WTC11 (cell line): Measurements from ENCODE around the gene OR4X1. TPM values are rescaled to one million over a fixed set of nuclear protein-coding genes. Genes with fewer than 3 reads are reported as not detected.

Experiments
- ATAC-seq: fragments of 200-7000 bp; cut with Tn5 transposase; 2 replicates; pipeline ENCODE4 v1.10.0; 2021; ENCODE audit warnings: mild to moderate bottlenecking, moderate library complexity
- Bru-seq: library from RNA; stranded (reverse); fragments of 400-500 nt; gene quantifications from one replicate; lab custom pipeline; 2021; lab: Mats Ljungman, UMichigan
- CTCF ChIA-PET: fragments of 300-600 bp; sonication (Branson Sonifier 250); formaldehyde crosslinking; loops from one replicate; lab custom pipeline; 2021; ENCODE audit warnings: antibody characterized with exemption; lab: Charles Lee
- POLR2A ChIA-PET: fragments of 350-600 bp; sonication (Branson Sonifier 250); formaldehyde crosslinking; loops from one replicate; lab custom pipeline; 2021; ENCODE audit warnings: antibody characterized with exemption; lab: Charles Lee
- DNase-seq: peaks from one replicate; pipeline ENCODE4 v3.0.0; 2021; ENCODE audit warnings: low spot score
- H3K27ac Mint-ChIP-seq: 2 replicates; pipeline ENCODE4 v1.8.0; 2021; ENCODE audit warnings: mixed read lengths
- H3K27me3 Mint-ChIP-seq: 2 replicates; pipeline ENCODE4 v1.8.0; 2021; ENCODE audit warnings: low read depth, mild to moderate bottlenecking, moderate library complexity, mixed read lengths
- H3K36me3 Mint-ChIP-seq: 2 replicates; pipeline ENCODE4 v1.8.0; 2021; ENCODE audit warnings: mixed read lengths
- H3K4me1 Mint-ChIP-seq: 2 replicates; pipeline ENCODE4 v1.8.0; 2022; ENCODE audit warnings: mixed read lengths
- H3K4me3 Mint-ChIP-seq: 2 replicates; pipeline ENCODE4 v1.8.0; 2021; ENCODE audit warnings: mild to moderate bottlenecking, moderate library complexity, mixed read lengths
- H3K9me3 Mint-ChIP-seq: 2 replicates; pipeline ENCODE4 v1.8.0; 2021; ENCODE audit warnings: mixed read lengths
- AR ChIP-seq: fragments of 250-450 bp; sonication (Bioruptor Pico); IDR thresholded peaks from 2 replicates; pipeline ENCODE4 v1.9.0; 2021; ENCODE audit warnings: mild to moderate bottlenecking
- ARID4B ChIP-seq: sonication (generic); formaldehyde crosslinking; IDR thresholded peaks from 2 replicates; pipeline ENCODE4 v1.8.0; 2023; ENCODE audit warnings: missing genetic modification reagents, mild to moderate bottlenecking, borderline replicate concordance
- ATF6 ChIP-seq: sonication (generic); formaldehyde crosslinking; IDR thresholded peaks from 2 replicates; pipeline ENCODE4 v1.8.1; 2023; ENCODE audit warnings: mild to moderate bottlenecking, missing genetic modification reagents
- CBFB ChIP-seq: sonication (generic); formaldehyde crosslinking; IDR thresholded peaks from 2 replicates; pipeline ENCODE4 v1.8.1; 2022; ENCODE audit warnings: mild to moderate bottlenecking, low read depth, missing genetic modification reagents
- CDX4 ChIP-seq: fragments of 250-450 bp; sonication (Bioruptor Pico); IDR thresholded peaks from 2 replicates; pipeline ENCODE4 v1.9.0; 2021; ENCODE audit warnings: moderate library complexity, mild to moderate bottlenecking, inconsistent platforms, borderline replicate concordance
- CREB1 ChIP-seq: sonication (generic); formaldehyde crosslinking; IDR thresholded peaks from 2 replicates; pipeline ENCODE4 v1.8.0; 2023; ENCODE audit warnings: mild to moderate bottlenecking, missing genetic modification reagents
- CREM ChIP-seq: sonication (generic); formaldehyde crosslinking; IDR thresholded peaks from 2 replicates; pipeline ENCODE4 v1.8.1; 2022; ENCODE audit warnings: mild to moderate bottlenecking, missing genetic modification reagents, moderate library complexity
- ETV6 ChIP-seq: sonication (generic); formaldehyde crosslinking; IDR thresholded peaks from 2 replicates; pipeline ENCODE4 v1.8.1; 2022; ENCODE audit warnings: mild to moderate bottlenecking, missing genetic modification reagents
- HMGA2 ChIP-seq: fragments of 250-450 bp; sonication (Bioruptor Pico); IDR thresholded peaks from 2 replicates; pipeline ENCODE4 v1.4.0; 2021; ENCODE audit warnings: mild to moderate bottlenecking, moderate library complexity
- IRF2 ChIP-seq: sonication (generic); formaldehyde crosslinking; IDR thresholded peaks from 2 replicates; pipeline ENCODE4 v1.8.0; 2022; ENCODE audit warnings: low read depth, missing genetic modification reagents, borderline replicate concordance
- MYBL2 ChIP-seq: sonication (generic); formaldehyde crosslinking; IDR thresholded peaks from 2 replicates; pipeline ENCODE4 v1.8.1; 2023; ENCODE audit warnings: mild to moderate bottlenecking, moderate library complexity, missing genetic modification reagents
- OVOL2 ChIP-seq: fragments of 250-450 bp; sonication (Bioruptor Pico); IDR thresholded peaks from 2 replicates; pipeline ENCODE4 v1.9.0; 2021; ENCODE audit warnings: mild to moderate bottlenecking, borderline replicate concordance
- ZBTB21 ChIP-seq: sonication (generic); formaldehyde crosslinking; IDR thresholded peaks from 2 replicates; pipeline ENCODE4 v1.8.1; 2023; ENCODE audit warnings: mild to moderate bottlenecking, missing genetic modification reagents, borderline replicate concordance
- long read RNA-seq, 3 experiments: library from RNA in 1 of 3; library from capped mRNA in 1 of 3; library from polyadenylated mRNA in 1 of 3; unstranded in 2 of 3; stranded (forward) in 1 of 3; transcript quantifications; one replicate each; pipeline ENCODE4 v2.0.0, GENCODE V29; 2021
- total RNA-seq: library from RNA; stranded (reverse); gene quantifications from 3 replicates; pipeline ENCODE4 v1.2.3, GENCODE V29; 2021
- TF ChIP-seq, protein P1 (sequence below): sonication (generic); formaldehyde crosslinking; IDR thresholded peaks from 2 replicates; pipeline ENCODE4 v1.8.1; 2022; ENCODE audit warnings: low read depth, mild to moderate bottlenecking, moderate library complexity, missing genetic modification reagents, borderline replicate concordance
- TF ChIP-seq, protein P2 (sequence below): sonication (generic); formaldehyde crosslinking; IDR thresholded peaks from 2 replicates; pipeline ENCODE4 v1.8.0; 2023; ENCODE audit warnings: mild to moderate bottlenecking, missing genetic modification reagents
- TF ChIP-seq, protein P3 (sequence below): sonication (generic); formaldehyde crosslinking; conservative IDR thresholded peaks from 2 replicates; pipeline ENCODE4 v1.8.1; 2022; ENCODE audit warnings: mild to moderate bottlenecking, missing genetic modification reagents
- TF ChIP-seq, protein P4 (sequence below): fragments of 250-450 bp; sonication (Bioruptor Pico); IDR thresholded peaks from 2 replicates; pipeline ENCODE4 v2.1.2; 2022; ENCODE audit warnings: mild to moderate bottlenecking, moderate library complexity

OR4X1 gene, protein sequence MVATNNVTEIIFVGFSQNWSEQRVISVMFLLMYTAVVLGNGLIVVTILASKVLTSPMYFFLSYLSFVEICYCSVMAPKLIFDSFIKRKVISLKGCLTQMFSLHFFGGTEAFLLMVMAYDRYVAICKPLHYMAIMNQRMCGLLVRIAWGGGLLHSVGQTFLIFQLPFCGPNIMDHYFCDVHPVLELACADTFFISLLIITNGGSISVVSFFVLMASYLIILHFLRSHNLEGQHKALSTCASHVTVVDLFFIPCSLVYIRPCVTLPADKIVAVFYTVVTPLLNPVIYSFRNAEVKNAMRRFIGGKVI
- total RNA-seq (not detected in 3 replicates), Bru-seq, nascent RNA (not detected)
- long read RNA-seq, experiment 1: 0 reads
- long read RNA-seq, experiment 2: 0 reads
- long read RNA-seq, experiment 3: 0 reads

- no peak within 1 kb of the TSS for H3K4me3 Mint-ChIP-seq
- TF ChIP-seq AR (CRISPR knock-in tag) (no peak), ARID4B (CRISPR knock-in tag) (no peak), CBFB (no peak), CREM (CRISPR knock-in tag) (no peak), IRF2 (CRISPR knock-in tag) (no peak)
- TF ChIP-seq, protein P1, sequence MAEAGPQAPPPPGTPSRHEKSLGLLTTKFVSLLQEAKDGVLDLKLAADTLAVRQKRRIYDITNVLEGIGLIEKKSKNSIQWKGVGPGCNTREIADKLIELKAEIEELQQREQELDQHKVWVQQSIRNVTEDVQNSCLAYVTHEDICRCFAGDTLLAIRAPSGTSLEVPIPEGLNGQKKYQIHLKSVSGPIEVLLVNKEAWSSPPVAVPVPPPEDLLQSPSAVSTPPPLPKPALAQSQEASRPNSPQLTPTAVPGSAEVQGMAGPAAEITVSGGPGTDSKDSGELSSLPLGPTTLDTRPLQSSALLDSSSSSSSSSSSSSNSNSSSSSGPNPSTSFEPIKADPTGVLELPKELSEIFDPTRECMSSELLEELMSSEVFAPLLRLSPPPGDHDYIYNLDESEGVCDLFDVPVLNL (CRISPR knock-in tag): no peak
- TF ChIP-seq, protein P2, sequence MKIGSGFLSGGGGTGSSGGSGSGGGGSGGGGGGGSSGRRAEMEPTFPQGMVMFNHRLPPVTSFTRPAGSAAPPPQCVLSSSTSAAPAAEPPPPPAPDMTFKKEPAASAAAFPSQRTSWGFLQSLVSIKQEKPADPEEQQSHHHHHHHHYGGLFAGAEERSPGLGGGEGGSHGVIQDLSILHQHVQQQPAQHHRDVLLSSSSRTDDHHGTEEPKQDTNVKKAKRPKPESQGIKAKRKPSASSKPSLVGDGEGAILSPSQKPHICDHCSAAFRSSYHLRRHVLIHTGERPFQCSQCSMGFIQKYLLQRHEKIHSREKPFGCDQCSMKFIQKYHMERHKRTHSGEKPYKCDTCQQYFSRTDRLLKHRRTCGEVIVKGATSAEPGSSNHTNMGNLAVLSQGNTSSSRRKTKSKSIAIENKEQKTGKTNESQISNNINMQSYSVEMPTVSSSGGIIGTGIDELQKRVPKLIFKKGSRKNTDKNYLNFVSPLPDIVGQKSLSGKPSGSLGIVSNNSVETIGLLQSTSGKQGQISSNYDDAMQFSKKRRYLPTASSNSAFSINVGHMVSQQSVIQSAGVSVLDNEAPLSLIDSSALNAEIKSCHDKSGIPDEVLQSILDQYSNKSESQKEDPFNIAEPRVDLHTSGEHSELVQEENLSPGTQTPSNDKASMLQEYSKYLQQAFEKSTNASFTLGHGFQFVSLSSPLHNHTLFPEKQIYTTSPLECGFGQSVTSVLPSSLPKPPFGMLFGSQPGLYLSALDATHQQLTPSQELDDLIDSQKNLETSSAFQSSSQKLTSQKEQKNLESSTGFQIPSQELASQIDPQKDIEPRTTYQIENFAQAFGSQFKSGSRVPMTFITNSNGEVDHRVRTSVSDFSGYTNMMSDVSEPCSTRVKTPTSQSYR (CRISPR knock-in tag): no peak
- TF ChIP-seq, all 79 proteins: peak for 0
- peaks cover 55% of the 10 kb centered on the region for H3K36me3 Mint-ChIP-seq
- no peaks in the 10 kb centered on the region for H3K4me1 Mint-ChIP-seq
- H3K9me3 Mint-ChIP-seq: peaks cover 75% of the 10 kb centered on the region
- H3K27ac Mint-ChIP-seq: no peak within 1 kb of the TSS
- POLR2A ChIA-PET: no interaction called here
- CTCF ChIA-PET: no interaction called here
- no peak for ATAC-seq
- DNase-seq: no peak
- peaks cover 3% of the 10 kb centered on the region; the same call in 1 of the 2 replicates for H3K27me3 Mint-ChIP-seq
These were observed at the start of gene OR4X1 for GRCh38 chr11:48263423-48263911. OR4X1 (plus strand) TSS chr11:48263861; CDS start chr11:48263861, 0 bp downstream.

GRCh38 chr11:48216510-48216909 lies 47.2 kb upstream of the OR4X1 start, which contains the start of gene OR4B1:
OR4B1 (plus strand) TSS chr11:48216810; CDS start chr11:48216810, 0 bp downstream.
- H3K4me1 Mint-ChIP-seq: no peaks in the 10 kb centered on the region
- peaks cover 92% of the 10 kb centered on the region for H3K9me3 Mint-ChIP-seq
- H3K27me3 Mint-ChIP-seq: peaks cover 11% of the 10 kb centered on the region
- peaks cover 78% of the 10 kb centered on the region for H3K36me3 Mint-ChIP-seq
- DNase-seq (no peak), ATAC-seq (no peak)
- ChIA-PET POLR2A (no interaction called here), CTCF (no interaction called here)
- H3K4me3 Mint-ChIP-seq: no peak within 1 kb of the TSS
- no peak within 1 kb of the TSS for H3K27ac Mint-ChIP-seq
- no peak for TF ChIP-seq CREM (CRISPR knock-in tag)
- no peak for TF ChIP-seq MYBL2 (CRISPR knock-in tag)
- no peak for TF ChIP-seq OVOL2 (CRISPR knock-in tag)
- no peak for TF ChIP-seq HMGA2 (CRISPR knock-in tag)
- TF ChIP-seq, protein P3, sequence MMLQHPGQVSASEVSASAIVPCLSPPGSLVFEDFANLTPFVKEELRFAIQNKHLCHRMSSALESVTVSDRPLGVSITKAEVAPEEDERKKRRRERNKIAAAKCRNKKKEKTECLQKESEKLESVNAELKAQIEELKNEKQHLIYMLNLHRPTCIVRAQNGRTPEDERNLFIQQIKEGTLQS: no peak
- TF ChIP-seq ETV6 (CRISPR knock-in tag): no peak
- TF ChIP-seq, protein P4, sequence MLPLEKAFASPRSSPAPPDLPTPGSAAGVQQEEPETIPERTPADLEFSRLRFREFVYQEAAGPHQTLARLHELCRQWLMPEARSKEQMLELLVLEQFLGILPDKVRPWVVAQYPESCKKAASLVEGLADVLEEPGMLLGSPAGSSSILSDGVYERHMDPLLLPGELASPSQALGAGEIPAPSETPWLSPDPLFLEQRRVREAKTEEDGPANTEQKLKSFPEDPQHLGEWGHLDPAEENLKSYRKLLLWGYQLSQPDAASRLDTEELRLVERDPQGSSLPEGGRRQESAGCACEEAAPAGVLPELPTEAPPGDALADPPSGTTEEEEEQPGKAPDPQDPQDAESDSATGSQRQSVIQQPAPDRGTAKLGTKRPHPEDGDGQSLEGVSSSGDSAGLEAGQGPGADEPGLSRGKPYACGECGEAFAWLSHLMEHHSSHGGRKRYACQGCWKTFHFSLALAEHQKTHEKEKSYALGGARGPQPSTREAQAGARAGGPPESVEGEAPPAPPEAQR (CRISPR knock-in tag): no peak
- TF ChIP-seq CREB1: no peak
- no peak for TF ChIP-seq CDX4 (CRISPR knock-in tag)
- TF ChIP-seq ZBTB21 (CRISPR knock-in tag): no peak
- no peak for TF ChIP-seq ATF6 (CRISPR knock-in tag)
